Ascending aorta (tissue), 2 donors: ENCODE data around the gene CTIF. TPM values are rescaled to one million over a fixed set of nuclear protein-coding genes. Genes with fewer than 3 reads are reported as not detected.
A peak's percentile ranks its signal among the peaks of the same experiment; 100 is the strongest.

Source experiments
- DNase-seq, 2 donors: peaks; one replicate each; pipeline ENCODE4 v3.0.0-alpha.2; 2019; ENCODE audit warnings: low spot score in 2 of 2
- H3K27ac ChIP-seq, 2 donors: fragments of 200-600 bp; sonication (generic); one replicate each; pipeline ENCODE4 v1.5.1; 2016 to 2017; ENCODE audit warnings: mild to moderate bottlenecking in 1 of 2
- H3K27me3 ChIP-seq: fragments of 200-600 bp; sonication (generic); one replicate; pipeline ENCODE4 v1.5.1; 2017
- H3K36me3 ChIP-seq, 2 donors: fragments of 200-600 bp; sonication (generic); one replicate each; pipeline ENCODE4 v1.5.1; 2016
- H3K4me1 ChIP-seq, 2 donors: fragments of 200-600 bp; sonication (generic); one replicate each; pipeline ENCODE4 v1.5.1; 2016 to 2017; ENCODE audit warnings: mild to moderate bottlenecking in 1 of 2
- H3K4me3 ChIP-seq, 2 donors: fragments of 200-600 bp; sonication (generic); one replicate each; pipeline ENCODE4 v1.5.1; 2016 to 2017; ENCODE audit warnings: mild to moderate bottlenecking in 1 of 2
- H3K9me3 ChIP-seq, 2 donors: fragments of 200-600 bp; sonication (generic); one replicate each; pipeline ENCODE4 v1.5.1; 2016
- intact Hi-C: fragments of 100-400 bp; cut with DNase I; formaldehyde crosslinking; loops from one replicate; pipeline ENCODE4 v1.15.1; 2023
- total RNA-seq: library from RNA; depleted of rRNA; stranded (reverse); fragments of >200 nt; gene quantifications from one replicate; pipeline ENCODE4 v1.1.0, GENCODE V29; 2016
- TF ChIP-seq, protein P1 (sequence below), 3 experiments: fragments of 200-600 bp in 2 of 3; fragments of 450-650 bp in 1 of 3; sonication (generic) in 2 of 3; IDR thresholded peaks; one replicate each; pipeline ENCODE4 v1.5.1; 2016 to 2019; ENCODE audit warnings: antibody characterized with exemption in 3 of 3, mild to moderate bottlenecking in 1 of 3, moderate library complexity in 1 of 3

The CTIF gene
- total RNA-seq, 1 donor from 2014 or later = 55.3 TPM

- TF ChIP-seq, protein P1, sequence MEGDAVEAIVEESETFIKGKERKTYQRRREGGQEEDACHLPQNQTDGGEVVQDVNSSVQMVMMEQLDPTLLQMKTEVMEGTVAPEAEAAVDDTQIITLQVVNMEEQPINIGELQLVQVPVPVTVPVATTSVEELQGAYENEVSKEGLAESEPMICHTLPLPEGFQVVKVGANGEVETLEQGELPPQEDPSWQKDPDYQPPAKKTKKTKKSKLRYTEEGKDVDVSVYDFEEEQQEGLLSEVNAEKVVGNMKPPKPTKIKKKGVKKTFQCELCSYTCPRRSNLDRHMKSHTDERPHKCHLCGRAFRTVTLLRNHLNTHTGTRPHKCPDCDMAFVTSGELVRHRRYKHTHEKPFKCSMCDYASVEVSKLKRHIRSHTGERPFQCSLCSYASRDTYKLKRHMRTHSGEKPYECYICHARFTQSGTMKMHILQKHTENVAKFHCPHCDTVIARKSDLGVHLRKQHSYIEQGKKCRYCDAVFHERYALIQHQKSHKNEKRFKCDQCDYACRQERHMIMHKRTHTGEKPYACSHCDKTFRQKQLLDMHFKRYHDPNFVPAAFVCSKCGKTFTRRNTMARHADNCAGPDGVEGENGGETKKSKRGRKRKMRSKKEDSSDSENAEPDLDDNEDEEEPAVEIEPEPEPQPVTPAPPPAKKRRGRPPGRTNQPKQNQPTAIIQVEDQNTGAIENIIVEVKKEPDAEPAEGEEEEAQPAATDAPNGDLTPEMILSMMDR (IDR thresholded peaks at IDR 0.05) = no peak
Measured at GRCh38 chr18:48904847-48905394, 366.1 kb downstream of the CTIF start.

GRCh38 chr18:48905513-48905912 is 366.7 kb downstream of the CTIF start:
- Histone ChIP-seq H3K9me3 (no peaks in the 10 kb centered on the region), H3K4me1 (peaks cover 13 to 23% of the 10 kb centered on the region in 2 donors), H3K27ac (no peak overlapping the region), H3K4me3 (no peak overlapping the region), H3K27me3 (no peaks in the 10 kb centered on the region), H3K36me3 (no peaks in the 10 kb centered on the region)
- no peak for DNase-seq
- TF ChIP-seq, protein P1 (IDR thresholded peaks at IDR 0.05) = no peak
- intact Hi-C loops = no loop called here

More at GRCh38 chr18:48904847-48905394, 366.1 kb downstream of the CTIF start:
- Histone ChIP-seq H3K27me3 (no peaks in the 10 kb centered on the region), H3K27ac (no peak overlapping the region), H3K4me3 (no peak overlapping the region), H3K9me3 (no peaks in the 10 kb centered on the region), H3K4me1 (peaks cover 13 to 23% of the 10 kb centered on the region in 2 donors), H3K36me3 (no peaks in the 10 kb centered on the region)
- intact Hi-C loops = no loop called here
- peak in 1 of 2 donors; percentile 31 for DNase-seq

DNA sequence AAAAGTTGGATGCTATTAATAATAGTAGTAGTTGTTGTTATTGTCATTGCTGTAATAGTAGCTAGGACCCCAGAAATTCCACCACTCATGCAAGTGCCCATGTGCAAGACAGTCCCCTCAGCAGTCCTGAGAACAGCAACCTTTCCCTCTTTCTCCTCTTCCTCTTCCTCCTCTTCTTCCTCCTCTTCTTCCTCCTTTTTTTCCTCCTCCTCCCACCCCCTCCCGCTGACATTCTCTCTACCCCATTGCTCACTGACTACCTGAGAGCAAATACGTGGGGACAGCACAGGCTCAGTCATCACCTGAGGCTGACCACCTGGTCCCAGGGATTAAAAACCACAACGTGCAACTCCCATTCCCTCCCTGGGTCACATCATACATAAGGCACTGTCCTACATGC is 370.1 kb downstream of the CTIF start:
- DNase-seq = peak in 1 of 2 donors; percentile 16
- no peak overlapping the region for H3K4me3 ChIP-seq
- no peaks in the 10 kb centered on the region for H3K27me3 ChIP-seq
- peaks cover 0 to 2% of the 10 kb centered on the region in 2 donors for H3K4me1 ChIP-seq
- no peaks in the 10 kb centered on the region for H3K36me3 ChIP-seq
- H3K9me3 ChIP-seq = no peaks in the 10 kb centered on the region
- intact Hi-C loops = no loop called here
- H3K27ac ChIP-seq = no peak overlapping the region
- TF ChIP-seq, protein P1 (IDR thresholded peaks at IDR 0.05) = no peak

GRCh38 chr18:48909721-48910120 is 370.9 kb downstream of the CTIF start:
- H3K27ac ChIP-seq = no peak overlapping the region
- H3K4me3 ChIP-seq = no peak overlapping the region
- intact Hi-C loops = no loop called here
- H3K27me3 ChIP-seq = no peaks in the 10 kb centered on the region
- no peaks in the 10 kb centered on the region for H3K36me3 ChIP-seq
- no peak for DNase-seq
- peaks cover 2 to 4% of the 10 kb centered on the region in 2 donors for H3K4me1 ChIP-seq
- TF ChIP-seq, protein P1 (IDR thresholded peaks at IDR 0.05) = no peak
- no peaks in the 10 kb centered on the region for H3K9me3 ChIP-seq

DNA sequence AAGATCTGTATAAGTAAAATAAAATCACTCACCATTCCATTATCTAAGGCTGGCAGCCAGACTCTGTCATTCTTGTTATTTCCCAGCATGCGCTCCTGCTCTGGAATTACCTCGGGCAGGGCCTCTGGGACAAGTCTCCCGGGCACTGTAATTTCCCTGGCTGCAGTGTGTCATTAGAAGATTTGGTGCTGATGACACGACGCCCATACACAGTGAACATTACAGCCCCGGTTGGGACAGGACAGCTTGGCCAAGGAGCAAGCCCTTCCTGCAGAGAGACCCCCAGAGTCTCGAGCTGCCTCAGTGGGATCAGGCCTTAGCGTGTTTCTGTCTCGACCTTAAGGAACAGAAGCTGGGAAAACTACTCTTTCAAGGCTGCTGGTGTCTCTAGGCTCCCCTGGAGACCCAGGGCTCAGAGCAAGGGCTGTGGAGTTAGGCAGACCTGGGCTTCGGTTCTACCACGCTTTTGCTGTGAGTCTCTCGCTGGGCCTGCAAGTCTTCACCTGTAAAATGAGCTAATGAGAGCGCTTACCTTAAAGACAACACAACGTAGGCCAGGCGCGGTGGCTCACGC is 372.2 kb downstream of the CTIF start:
- intact Hi-C loops = no loop called here
- Histone ChIP-seq H3K36me3 (no peaks in the 10 kb centered on the region), H3K4me3 (no peak overlapping the region), H3K27me3 (no peaks in the 10 kb centered on the region), H3K27ac (peak overlapping the region in 1 of 2 donors; percentile 18), H3K4me1 (peaks cover 7 to 8% of the 10 kb centered on the region in 2 donors), H3K9me3 (no peaks in the 10 kb centered on the region)
- TF ChIP-seq, protein P1 (IDR thresholded peaks at IDR 0.05) = no peak
- DNase-seq = no peak

Other genes starting within 250 kb of the CTIF start
- gene ZBTB7C, start 129.6 kb upstream of the CTIF start, total RNA-seq = 8.1 TPM